Fibroblast of lung (primary cell): Measurements from ENCODE around the gene SH3BP4. TPM values are rescaled to one million over a fixed set of nuclear protein-coding genes. Genes with fewer than 3 reads are reported as not detected.

Experiments
- DNase-seq, 2 donors: peaks; one replicate each; pipeline versions ENCODE4 v3.0.0 to v3.0.0-alpha.2; 2010; ENCODE audit warnings: low read depth in 2 of 2
- H2AFZ ChIP-seq: 2 replicates; pipeline ENCODE4 v1.5.1; 2012; ENCODE audit warnings: low read length, control low read depth, inconsistent platforms
- H3K27ac ChIP-seq: 2 replicates; pipeline ENCODE4 v1.5.1; 2011; ENCODE audit warnings: low read length, control low read depth; ENCODE audit not compliant: insufficient read depth
- H3K27me3 ChIP-seq: 2 replicates; pipeline ENCODE4 v1.5.1; 2011; ENCODE audit warnings: mild to moderate bottlenecking, low read length; ENCODE audit not compliant: control insufficient read depth, insufficient read depth
- H3K36me3 ChIP-seq: 2 replicates; pipeline ENCODE4 v1.5.1; 2011; ENCODE audit warnings: low read length; ENCODE audit not compliant: control insufficient read depth, insufficient read depth
- H3K4me1 ChIP-seq: 2 replicates; pipeline ENCODE4 v1.5.1; 2011; ENCODE audit warnings: low read length; ENCODE audit not compliant: control insufficient read depth, insufficient read depth; ENCODE audit errors: extremely low read depth
- H3K4me2 ChIP-seq: 2 replicates; pipeline ENCODE4 v1.5.1; 2011; ENCODE audit warnings: low read length, control low read depth; ENCODE audit not compliant: insufficient read depth; ENCODE audit errors: extremely low read depth
- H3K4me3 ChIP-seq, 4 experiments: fragments of 200-600 bp in 1 of 4; sonication (generic) in 1 of 4; replicated peaks in 1 of 4; 2 replicates each; pipeline ENCODE4 v1.5.1; 2011 to 2016; ENCODE audit warnings: low read length in 4 of 4, low read depth in 3 of 4, mild to moderate bottlenecking in 3 of 4, control low read depth in 2 of 4, inconsistent platforms in 1 of 4, mixed read lengths in 1 of 4; ENCODE audit not compliant: insufficient read depth in 1 of 4; ENCODE audit errors: control extremely low read depth in 1 of 4
- H3K79me2 ChIP-seq: 2 replicates; pipeline ENCODE4 v1.5.1; 2012; ENCODE audit warnings: mild to moderate bottlenecking, low read length, inconsistent platforms; ENCODE audit not compliant: control insufficient read depth, insufficient read depth
- H3K9ac ChIP-seq: 2 replicates; pipeline ENCODE4 v1.5.1; 2011; ENCODE audit warnings: mild to moderate bottlenecking, low read length, control low read depth; ENCODE audit not compliant: insufficient read depth
- H3K9me3 ChIP-seq: 2 replicates; pipeline ENCODE4 v1.5.1; 2012; ENCODE audit warnings: low read depth, low read length; ENCODE audit not compliant: control insufficient read depth, insufficient read depth
- H4K20me1 ChIP-seq: 2 replicates; pipeline ENCODE4 v1.5.1; 2011; ENCODE audit warnings: low read length; ENCODE audit not compliant: control insufficient read depth, insufficient read depth; ENCODE audit errors: extremely low read depth
- CTCF ChIP-seq, 2 donors: IDR thresholded peaks in 1 of 2; conservative IDR thresholded peaks in 1 of 2; 1 replicate in 1 of 2; 2 replicates in 1 of 2; pipeline ENCODE4 v1.5.1; 2011 to 2012; ENCODE audit warnings: low read length in 2 of 2, control low read depth in 1 of 2, inconsistent platforms in 1 of 2, low read depth in 1 of 2, mild to moderate bottlenecking in 1 of 2
- EZH2 ChIP-seq: IDR thresholded peaks from 2 replicates; pipeline ENCODE4 v1.5.1; 2012; ENCODE audit warnings: low read length, control low read depth, mild to moderate bottlenecking; ENCODE audit errors: missing control alignments
- polyA plus RNA-seq, 2 donors: library from polyadenylated mRNA; depleted of rRNA in 1 of 2; stranded (reverse) in 1 of 2; unstranded in 1 of 2; fragments of >200 nt; gene quantifications; 2 replicates each; pipeline ENCODE4 v1.2.1, GENCODE V29; 2011 to 2012; ENCODE audit warnings: missing spikeins in 1 of 2
- total RNA-seq: library from RNA; depleted of rRNA; stranded (reverse); fragments of >200 nt; gene quantifications from 2 replicates; pipeline ENCODE4 v1.2.1, GENCODE V29; 2014

Gene SH3BP4
- total and polyA plus RNA-seq, 2 donors (not counting 1 experiment from before 2014, with no cell fraction given): 74.8 to 86.6 TPM

GRCh38 chr2:235091983-235092382 lies 140.2 kb downstream of the SH3BP4 start:
- Histone ChIP-seq H4K20me1 (no peaks in the 10 kb centered on the region), H3K4me2 (no peak overlapping the region), H2AFZ (no peak overlapping the region), H3K4me1 (peaks cover 2% of the 10 kb centered on the region), H3K36me3 (no peaks in the 10 kb centered on the region), H3K9me3 (no peaks in the 10 kb centered on the region), H3K79me2 (no peaks in the 10 kb centered on the region), H3K27me3 (peaks cover 2% of the 10 kb centered on the region), H3K4me3 (no peak overlapping the region), H3K9ac (no peak overlapping the region), H3K27ac (no peak overlapping the region)
- no peak for DNase-seq
- TF ChIP-seq CTCF (conservative IDR thresholded peaks at IDR 0.05 in 1 of 2, IDR thresholded peaks at IDR 0.05 in 1 of 2; ENCODE audit: low read depth in 1 of 2, low read length in 2 of 2) (no peak), EZH2 (no peak)

- Histone ChIP-seq H3K79me2 (no peaks in the 10 kb centered on the region), H4K20me1 (no peaks in the 10 kb centered on the region), H3K27me3 (no peaks in the 10 kb centered on the region), H3K9me3 (no peaks in the 10 kb centered on the region), H3K4me1 (peaks cover 2% of the 10 kb centered on the region), H3K36me3 (no peaks in the 10 kb centered on the region), H3K4me3 (no peak overlapping the region), H3K27ac (no peak overlapping the region), H3K4me2 (no peak overlapping the region), H2AFZ (no peak overlapping the region), H3K9ac (no peak overlapping the region)
- TF ChIP-seq CTCF (conservative IDR thresholded peaks at IDR 0.05 in 1 of 2, IDR thresholded peaks at IDR 0.05 in 1 of 2; ENCODE audit: low read depth in 1 of 2, low read length in 2 of 2) (no peak), EZH2 (no peak)
- no peak for DNase-seq
These were observed 140.8 kb downstream of the SH3BP4 start for GRCh38 chr2:235092433-235093223.

GRCh38 chr2:235094457-235094856 lies 142.6 kb downstream of the SH3BP4 start:
- Histone ChIP-seq H3K9ac (no peak overlapping the region), H3K4me1 (peaks cover 4% of the 10 kb centered on the region), H3K79me2 (no peaks in the 10 kb centered on the region), H3K36me3 (no peaks in the 10 kb centered on the region), H3K4me2 (no peak overlapping the region), H4K20me1 (no peaks in the 10 kb centered on the region), H3K4me3 (no peak overlapping the region), H3K27me3 (no peaks in the 10 kb centered on the region), H3K9me3 (no peaks in the 10 kb centered on the region), H3K27ac (no peak overlapping the region), H2AFZ (no peak overlapping the region)
- DNase-seq: no peak
- TF ChIP-seq EZH2 (no peak), CTCF (conservative IDR thresholded peaks at IDR 0.05 in 1 of 2, IDR thresholded peaks at IDR 0.05 in 1 of 2; ENCODE audit: low read depth in 1 of 2, low read length in 2 of 2) (no peak)
